ENCODE data around the gene GMEB2.

GMEB2 gene

GRCh38 chr20:63597651-63598478 lies 29.0 kb downstream of the GMEB2 start:
- no peak overlapping the region for H3K4me3 ChIP-seq (ENCODE audit: low read depth, low read length)
- no peak for TF ChIP-seq CTCF (IDR thresholded peaks at IDR 0.05; ENCODE audit: borderline replicate concordance, insufficient read depth, low read depth, low read length)

GRCh38 chr20:63596423-63596822 lies 30.5 kb downstream of the GMEB2 start:
- H3K4me3 ChIP-seq (ENCODE audit: low read depth, low read length): no peak overlapping the region
- no peak for TF ChIP-seq CTCF (IDR thresholded peaks at IDR 0.05; ENCODE audit: borderline replicate concordance, insufficient read depth, low read depth, low read length)

- H3K4me3 ChIP-seq (ENCODE audit: low read depth, low read length): no peak overlapping the region
- no peak for TF ChIP-seq CTCF (IDR thresholded peaks at IDR 0.05; ENCODE audit: borderline replicate concordance, insufficient read depth, low read depth, low read length)
Observed at GRCh38 chr20:63595416-63596127, 31.3 kb downstream of the GMEB2 start.

- no peak for TF ChIP-seq CTCF (IDR thresholded peaks at IDR 0.05; ENCODE audit: borderline replicate concordance, insufficient read depth, low read depth, low read length)
Observed at GRCh38 chr20:63594043-63594561, 32.8 kb downstream of the GMEB2 start.

GRCh38 chr20:63592661-63593060 lies 34.2 kb downstream of the GMEB2 start:
- H3K4me3 ChIP-seq (ENCODE audit: low read depth, low read length): no peak overlapping the region
- TF ChIP-seq CTCF (IDR thresholded peaks at IDR 0.05; ENCODE audit: borderline replicate concordance, insufficient read depth, low read depth, low read length): no peak

More at GRCh38 chr20:63594043-63594561, 32.8 kb downstream of the GMEB2 start:
- H3K4me3 ChIP-seq (ENCODE audit: low read depth, low read length): no peak overlapping the region

GRCh38 chr20:63591786-63592355 lies 35.0 kb downstream of the GMEB2 start:
- no peak overlapping the region for H3K4me3 ChIP-seq (ENCODE audit: low read depth, low read length)
- no peak for TF ChIP-seq CTCF (IDR thresholded peaks at IDR 0.05; ENCODE audit: borderline replicate concordance, insufficient read depth, low read depth, low read length)
